SH-SY5Y (cell line): ENCODE measurements around the gene FXYD3.

Experiments
- GATA2 ChIP-seq: IDR thresholded peaks from 2 replicates; pipeline ENCODE4 v1.6.1; 2011; ENCODE audit warnings: mild to moderate bottlenecking, low read depth, low read length
- GATA3 ChIP-seq: IDR thresholded peaks from 2 replicates; pipeline ENCODE4 v1.6.1; 2011; ENCODE audit warnings: low read depth, mild to moderate bottlenecking, low read length, moderate library complexity

DNA sequence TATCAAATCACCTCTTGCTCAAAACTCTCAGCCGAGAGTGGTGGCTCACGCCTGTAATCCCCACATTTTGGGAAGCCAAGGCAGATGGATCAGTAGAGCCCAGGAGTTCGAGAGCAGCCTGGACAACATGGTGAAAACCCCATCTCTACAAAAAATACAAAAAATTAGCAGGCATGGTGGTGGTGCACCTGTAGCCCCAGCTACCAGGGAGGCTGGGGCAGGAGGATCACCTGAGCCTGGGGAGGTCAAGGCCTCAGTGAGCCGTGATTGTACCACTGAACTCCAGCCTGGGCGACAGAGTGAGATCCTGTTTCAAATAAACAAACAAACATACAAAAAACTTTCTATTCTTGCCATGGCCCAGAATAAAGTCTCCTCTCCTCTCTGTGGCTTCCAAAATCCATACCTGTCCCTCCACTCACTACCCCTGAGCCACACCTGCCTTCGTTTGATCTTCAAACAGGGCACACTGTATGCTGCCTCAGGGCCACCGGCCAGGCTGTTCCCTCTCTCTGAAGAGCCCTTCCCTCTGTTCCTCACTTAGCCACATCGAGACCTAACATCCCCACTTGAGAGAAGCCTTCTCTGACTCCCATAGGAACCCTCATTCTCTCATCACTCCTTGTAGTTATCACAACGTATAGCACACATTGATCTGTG, 12.9 kb downstream of the FXYD3 start:
- TF ChIP-seq GATA2 (no peak), GATA3 (no peak)
